Right atrium auricular region (tissue), 2 donors: Measurements from ENCODE around the gene TENM4. TPM values are rescaled to one million over a fixed set of nuclear protein-coding genes. Genes with fewer than 3 reads are reported as not detected.

Experiments used
- DNase-seq: peaks from one replicate; pipeline ENCODE4 v3.0.0-alpha.2; 2019; ENCODE audit warnings: low spot score
- H3K27ac ChIP-seq, 2 donors: fragments of 200-600 bp; sonication (generic); 1 replicate in 1 of 2; 2 replicates in 1 of 2; pipeline ENCODE4 v1.5.1; 2016 to 2019
- H3K27me3 ChIP-seq, 2 donors: fragments of 200-600 bp; sonication (generic); one replicate each; pipeline versions ENCODE4 v1.5.1 to v1.6.0; 2017 to 2019
- H3K36me3 ChIP-seq: fragments of 200-600 bp; sonication (generic); one replicate; pipeline ENCODE4 v1.5.1; 2016
- H3K4me1 ChIP-seq, 2 donors: fragments of 200-600 bp; sonication (generic); one replicate each; pipeline versions ENCODE4 v1.5.1 to v1.6.0; 2017 to 2019
- H3K4me3 ChIP-seq, 2 donors: fragments of 200-600 bp; sonication (generic); 1 replicate in 1 of 2; 2 replicates in 1 of 2; pipeline ENCODE4 v1.5.1; 2017 to 2019; ENCODE audit warnings: mild to moderate bottlenecking in 1 of 2, moderate library complexity in 1 of 2
- H3K9me3 ChIP-seq, 2 donors: fragments of 200-600 bp; sonication (generic); one replicate each; pipeline ENCODE4 v1.5.1; 2019
- total RNA-seq, 2 donors: library from RNA; depleted of rRNA; stranded (reverse); fragments of >200 nt; gene quantifications; one replicate each; pipeline ENCODE4 v1.1.0, GENCODE V29; 2016
- TF ChIP-seq, protein P1 (sequence below), 2 donors: fragments of 200-600 bp; sonication (generic); IDR thresholded peaks; one replicate each; pipeline ENCODE4 v1.5.1; 2019; ENCODE audit warnings: antibody characterized with exemption in 2 of 2

Gene TENM4
- total RNA-seq, 2 donors from 2014 or later = 0.30 to 0.98 TPM

DNA sequence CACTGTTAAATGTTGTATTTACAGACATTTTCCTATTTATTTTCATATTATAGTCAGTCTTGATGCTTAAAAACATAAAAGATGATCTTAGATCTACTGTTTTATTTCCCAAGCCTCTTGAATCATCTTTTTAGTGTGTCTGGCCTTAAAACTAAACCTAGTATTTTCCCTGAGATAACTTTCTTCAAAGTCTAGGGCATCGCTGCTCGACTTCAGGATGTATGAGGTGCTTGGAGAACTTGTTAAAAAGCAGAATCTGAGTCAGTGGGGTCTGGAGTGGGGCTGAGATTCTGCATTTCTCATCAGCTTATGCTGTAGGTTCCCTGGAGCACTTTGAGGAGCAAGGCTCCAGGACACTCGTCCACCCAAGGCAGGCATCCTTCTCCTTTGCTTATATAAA is 404.9 kb downstream of the TENM4 start:
- H3K4me3 ChIP-seq = no peak overlapping the region
- H3K36me3 ChIP-seq = no peaks in the 10 kb centered on the region
- H3K9me3 ChIP-seq = no peaks in the 10 kb centered on the region
- TF ChIP-seq, protein P1, sequence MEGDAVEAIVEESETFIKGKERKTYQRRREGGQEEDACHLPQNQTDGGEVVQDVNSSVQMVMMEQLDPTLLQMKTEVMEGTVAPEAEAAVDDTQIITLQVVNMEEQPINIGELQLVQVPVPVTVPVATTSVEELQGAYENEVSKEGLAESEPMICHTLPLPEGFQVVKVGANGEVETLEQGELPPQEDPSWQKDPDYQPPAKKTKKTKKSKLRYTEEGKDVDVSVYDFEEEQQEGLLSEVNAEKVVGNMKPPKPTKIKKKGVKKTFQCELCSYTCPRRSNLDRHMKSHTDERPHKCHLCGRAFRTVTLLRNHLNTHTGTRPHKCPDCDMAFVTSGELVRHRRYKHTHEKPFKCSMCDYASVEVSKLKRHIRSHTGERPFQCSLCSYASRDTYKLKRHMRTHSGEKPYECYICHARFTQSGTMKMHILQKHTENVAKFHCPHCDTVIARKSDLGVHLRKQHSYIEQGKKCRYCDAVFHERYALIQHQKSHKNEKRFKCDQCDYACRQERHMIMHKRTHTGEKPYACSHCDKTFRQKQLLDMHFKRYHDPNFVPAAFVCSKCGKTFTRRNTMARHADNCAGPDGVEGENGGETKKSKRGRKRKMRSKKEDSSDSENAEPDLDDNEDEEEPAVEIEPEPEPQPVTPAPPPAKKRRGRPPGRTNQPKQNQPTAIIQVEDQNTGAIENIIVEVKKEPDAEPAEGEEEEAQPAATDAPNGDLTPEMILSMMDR (IDR thresholded peaks at IDR 0.05) = no peak
- no peaks in the 10 kb centered on the region for H3K27me3 ChIP-seq
- H3K4me1 ChIP-seq = no peaks in the 10 kb centered on the region
- no peak overlapping the region for H3K27ac ChIP-seq
- no peak for DNase-seq

DNA sequence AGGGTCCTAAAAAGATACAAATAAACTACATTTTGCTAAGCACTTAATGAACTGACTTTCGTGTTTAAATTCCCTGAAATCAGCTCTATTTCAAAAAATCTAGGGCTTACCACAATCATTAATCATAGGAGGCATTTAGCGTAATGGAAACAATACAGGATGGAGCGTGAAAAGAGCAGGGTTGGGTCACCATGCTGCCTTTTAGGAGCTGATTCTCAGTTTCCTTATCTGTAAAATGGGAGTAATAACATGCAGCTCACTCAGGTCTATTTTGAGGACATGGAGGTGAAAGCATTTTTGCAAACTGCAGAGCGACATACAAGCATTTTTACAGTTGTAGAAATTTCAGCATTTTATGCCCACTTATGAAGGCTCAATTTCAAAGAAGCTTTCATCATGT is 407.0 kb downstream of the TENM4 start:
- Histone ChIP-seq H3K27ac (no peak overlapping the region), H3K36me3 (no peaks in the 10 kb centered on the region), H3K4me1 (peaks cover 0 to 4% of the 10 kb centered on the region in 2 donors), H3K9me3 (no peaks in the 10 kb centered on the region), H3K27me3 (no peaks in the 10 kb centered on the region), H3K4me3 (no peak overlapping the region)
- TF ChIP-seq, protein P1 (IDR thresholded peaks at IDR 0.05) = no peak
- DNase-seq = no peak

DNA sequence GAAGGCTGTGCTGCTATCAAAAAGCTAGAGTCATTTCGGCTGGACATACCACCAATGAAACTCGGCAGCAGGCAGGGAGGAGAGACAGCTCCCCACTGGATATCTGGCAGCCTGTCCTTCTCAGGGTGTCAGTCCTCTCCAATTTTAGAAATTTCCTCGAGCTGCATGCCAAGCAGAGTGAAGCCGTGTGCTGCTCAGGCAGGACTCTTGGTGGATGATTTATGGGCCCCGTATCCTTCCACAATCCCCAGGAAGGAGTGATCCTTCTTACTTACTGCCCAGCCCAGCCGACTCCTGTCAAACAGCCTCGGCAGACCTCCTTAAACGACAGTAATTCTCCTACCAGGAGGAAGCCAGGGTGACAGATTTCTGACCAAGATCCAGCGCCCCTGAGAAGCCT is 410.4 kb downstream of the TENM4 start:
- Histone ChIP-seq H3K4me3 (no peak overlapping the region), H3K4me1 (peaks cover 0 to 4% of the 10 kb centered on the region in 2 donors), H3K36me3 (no peaks in the 10 kb centered on the region), H3K27ac (no peak overlapping the region), H3K27me3 (no peaks in the 10 kb centered on the region), H3K9me3 (no peaks in the 10 kb centered on the region)
- no peak for DNase-seq
- TF ChIP-seq, protein P1 (IDR thresholded peaks at IDR 0.05) = no peak

DNA sequence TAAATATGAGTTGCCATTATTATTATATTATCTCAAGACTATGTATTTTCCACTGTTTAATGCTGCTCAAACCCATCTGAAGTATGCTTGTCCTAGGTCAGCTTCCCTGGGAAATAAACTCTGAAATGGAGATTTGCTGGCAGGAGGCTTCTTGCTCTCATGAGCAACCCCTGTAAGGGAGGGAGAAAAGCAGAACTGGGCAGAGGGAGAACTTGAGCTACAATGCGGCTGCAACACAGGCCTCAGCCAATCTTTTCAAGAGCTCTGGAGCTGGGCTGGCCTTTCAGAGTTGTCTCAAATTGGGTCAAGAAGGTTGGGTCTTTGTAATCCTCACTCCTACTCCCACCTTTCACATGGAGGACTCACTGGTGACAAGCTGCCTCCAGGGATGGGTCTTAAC is 412.6 kb downstream of the TENM4 start:
- Histone ChIP-seq H3K27me3 (no peaks in the 10 kb centered on the region), H3K36me3 (no peaks in the 10 kb centered on the region), H3K4me3 (no peak overlapping the region), H3K27ac (no peak overlapping the region), H3K9me3 (no peaks in the 10 kb centered on the region), H3K4me1 (peaks cover 0 to 4% of the 10 kb centered on the region in 2 donors)
- TF ChIP-seq, protein P1 (IDR thresholded peaks at IDR 0.05) = no peak
- no peak for DNase-seq

DNA sequence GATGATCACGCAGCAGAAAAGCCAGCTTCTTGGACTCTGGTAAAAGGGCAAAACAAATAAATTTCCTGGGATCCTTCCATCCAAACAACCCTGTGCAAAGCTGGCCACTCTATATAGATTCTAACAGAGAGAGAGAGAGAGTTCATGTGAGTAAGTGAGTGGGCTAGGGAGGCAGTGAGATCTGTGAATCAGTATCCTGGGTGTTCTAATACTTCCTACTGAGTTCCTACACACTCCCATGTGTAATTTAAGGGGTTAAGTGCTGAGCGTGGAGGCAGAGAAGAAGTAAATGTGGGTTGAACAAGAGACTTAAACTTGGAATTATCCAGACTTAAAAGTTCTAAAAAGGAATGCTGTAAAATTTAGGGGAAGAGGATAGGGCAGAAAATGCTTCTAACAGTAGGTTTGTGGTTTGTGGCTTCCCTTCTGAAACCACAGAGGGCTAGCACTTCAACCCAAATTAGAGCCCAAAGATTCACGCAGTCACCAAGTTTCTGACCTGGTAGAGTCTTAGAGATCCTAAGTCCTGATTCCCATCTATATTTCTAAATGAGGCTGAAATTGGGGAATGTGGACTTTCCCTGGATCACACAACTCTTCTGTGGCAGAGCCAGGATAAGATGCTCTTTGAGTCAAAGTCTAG is 413.9 kb downstream of the TENM4 start:
- TF ChIP-seq, protein P1 (IDR thresholded peaks at IDR 0.05) = no peak
- Histone ChIP-seq H3K4me1 (peaks cover 0 to 4% of the 10 kb centered on the region in 2 donors), H3K9me3 (no peaks in the 10 kb centered on the region), H3K27ac (no peak overlapping the region), H3K27me3 (no peaks in the 10 kb centered on the region), H3K4me3 (no peak overlapping the region), H3K36me3 (no peaks in the 10 kb centered on the region)
- no peak for DNase-seq

DNA sequence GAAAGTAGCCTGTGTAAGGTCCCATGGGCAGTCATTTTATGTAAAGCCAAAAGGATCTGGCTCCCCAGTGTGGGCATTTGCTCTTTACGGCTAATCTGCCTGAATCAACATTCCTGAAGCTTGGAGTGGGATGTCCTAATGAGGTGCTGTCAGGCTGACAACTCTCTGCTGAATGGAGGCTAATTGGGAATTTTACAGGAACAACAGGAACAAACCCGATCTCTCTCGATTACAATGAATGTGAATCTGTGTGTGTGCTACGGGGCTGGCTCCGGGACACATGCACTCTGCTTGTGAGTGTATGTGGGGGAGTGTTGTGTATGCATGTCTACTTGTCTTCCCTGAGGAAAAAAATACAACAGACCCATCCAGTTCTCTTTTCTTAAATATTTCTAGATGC is 415.2 kb downstream of the TENM4 start:
- H3K36me3 ChIP-seq = no peaks in the 10 kb centered on the region
- DNase-seq = no peak
- TF ChIP-seq, protein P1 (IDR thresholded peaks at IDR 0.05) = no peak
- H3K27ac ChIP-seq = no peak overlapping the region
- H3K9me3 ChIP-seq = no peaks in the 10 kb centered on the region
- H3K4me3 ChIP-seq = no peak overlapping the region
- H3K4me1 ChIP-seq = peaks cover 0 to 3% of the 10 kb centered on the region in 2 donors
- no peaks in the 10 kb centered on the region for H3K27me3 ChIP-seq
